GM18868 (cell line): ENCODE data around the gene KRT10.
"Not testable (repeated sequence)": the region's sequence is repeated elsewhere in the genome, so short reads cannot be mapped to it uniquely, and the experiment has no call there.

Source experiments
- ATAC-seq: cut with Tn5 transposase; IDR thresholded peaks from one replicate; pipeline ENCODE4 v1.9.1; 2021; ENCODE audit warnings: mild to moderate bottlenecking, moderate library complexity; ENCODE audit not compliant: unreplicated experiment

Gene KRT10

DNA sequence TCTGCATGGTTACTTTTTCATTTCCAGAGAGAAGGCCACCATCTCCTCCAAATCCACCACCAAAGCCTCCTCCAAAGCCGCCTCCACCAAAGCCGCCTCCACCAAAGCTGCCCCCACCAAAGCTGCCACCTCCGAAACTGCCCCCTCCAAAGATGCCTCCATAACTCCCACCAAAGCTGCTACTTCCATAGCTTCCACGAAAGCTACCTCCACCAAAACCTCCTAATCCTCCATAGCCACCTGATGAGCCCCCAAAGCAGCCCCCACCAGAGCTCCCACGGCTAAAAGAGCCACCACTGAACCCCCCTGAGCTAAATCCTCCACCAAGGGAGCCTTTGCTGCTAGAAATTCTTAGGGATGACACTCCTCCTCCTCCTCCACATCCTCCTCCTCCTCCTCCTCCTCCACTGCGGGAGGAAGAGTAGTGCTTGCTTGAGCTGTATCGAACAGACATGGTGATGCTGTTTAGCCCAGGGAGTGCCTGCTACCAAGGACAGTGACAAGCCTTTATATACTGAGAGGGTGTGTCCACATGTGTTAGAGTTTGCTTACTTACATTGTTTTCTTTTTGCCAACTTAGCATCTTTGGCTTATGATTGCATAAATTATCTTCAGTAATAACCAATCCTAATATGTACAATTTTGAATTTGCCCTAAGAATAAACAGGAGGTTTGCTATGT is at the start of gene KRT10:
TSS of gene KRT10 (minus strand) at position 483 of the 681 bp plus-strand sequence. CDS start at position 454, 29 bp downstream.
- no peak for ATAC-seq

DNA sequence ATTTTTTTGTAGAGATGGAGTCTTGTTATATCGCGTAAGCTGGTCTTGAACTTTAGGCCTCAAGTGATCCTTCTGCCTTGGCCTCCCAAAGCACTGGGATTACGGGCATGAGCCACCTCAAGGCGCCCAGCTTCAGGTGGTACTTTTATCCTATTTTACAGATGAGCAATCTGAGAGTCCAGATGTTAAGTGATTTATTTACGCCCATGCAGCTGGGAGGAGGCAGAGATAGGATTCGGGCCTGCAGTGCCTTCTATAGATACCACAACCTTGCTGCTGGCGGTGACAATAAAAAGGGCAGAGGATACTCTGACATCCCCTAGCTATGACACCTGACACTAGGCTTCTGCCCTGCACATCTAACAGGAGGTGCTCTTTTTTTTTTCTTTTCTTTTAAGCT is 48.9 kb upstream of the KRT10 start:
- ATAC-seq: no peak

GRCh38 chr17:40870136-40870535 is 47.7 kb upstream of the KRT10 start:
- no peak for ATAC-seq

DNA sequence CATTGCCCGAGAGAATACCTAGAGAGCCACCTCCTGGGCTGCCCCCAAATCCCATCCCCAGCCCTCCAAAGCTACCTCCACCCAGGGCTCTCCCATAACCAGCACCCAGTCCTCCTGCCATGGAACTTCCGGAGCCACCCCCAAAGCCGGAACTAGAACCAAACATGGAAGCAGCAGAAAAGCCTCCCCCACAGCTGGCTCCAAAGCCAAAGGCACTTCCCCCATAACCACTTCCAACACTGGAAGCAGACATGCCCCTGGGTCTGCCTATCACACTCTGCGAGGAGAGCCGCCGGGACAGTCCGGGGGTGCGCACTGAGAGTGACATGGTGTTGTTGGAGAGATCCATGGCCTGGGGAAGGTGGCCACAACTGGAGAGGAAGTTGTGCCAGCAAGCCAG is 44.4 kb upstream of the KRT10 start, which contains the start of gene KRT12:
TSS of gene KRT12 (minus strand) at position 386 of the 400 bp plus-strand sequence. CDS start at position 349, 37 bp downstream.
- no peak for ATAC-seq

DNA sequence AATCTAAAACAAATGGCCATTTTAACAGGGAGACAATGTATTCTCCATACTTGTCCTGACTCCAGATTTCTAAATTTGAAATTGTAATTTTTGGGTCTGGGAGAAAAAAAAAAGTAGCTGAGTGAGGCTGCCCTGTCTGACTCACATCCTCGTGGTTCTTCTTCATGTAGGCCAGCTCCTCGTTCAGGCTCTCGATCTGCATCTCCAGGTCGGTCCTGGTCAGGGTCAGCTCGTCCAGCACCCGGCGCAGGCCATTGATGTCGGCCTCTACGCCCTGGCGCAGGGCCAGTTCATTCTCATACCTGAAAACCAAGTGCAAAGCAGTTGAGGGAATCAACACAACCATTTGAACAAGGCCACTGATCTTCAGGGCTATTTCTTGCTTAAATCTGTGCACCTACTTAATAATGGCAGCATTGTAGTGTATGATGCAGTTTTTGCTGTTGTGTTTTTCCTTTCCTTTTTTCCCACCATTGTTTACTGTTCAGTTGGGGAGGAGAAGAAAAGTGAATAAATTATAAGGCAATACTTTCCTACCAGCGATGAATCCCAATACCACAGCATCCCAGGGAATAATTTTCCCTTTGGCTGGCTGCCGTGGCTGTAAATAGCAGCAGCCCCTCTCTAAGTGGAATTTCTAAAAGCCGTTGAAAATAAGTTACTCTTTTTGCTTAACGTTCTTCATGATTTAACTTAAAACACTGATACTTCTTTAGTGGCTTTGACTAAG is 42.4 kb upstream of the KRT10 start:
- no peak for ATAC-seq

DNA sequence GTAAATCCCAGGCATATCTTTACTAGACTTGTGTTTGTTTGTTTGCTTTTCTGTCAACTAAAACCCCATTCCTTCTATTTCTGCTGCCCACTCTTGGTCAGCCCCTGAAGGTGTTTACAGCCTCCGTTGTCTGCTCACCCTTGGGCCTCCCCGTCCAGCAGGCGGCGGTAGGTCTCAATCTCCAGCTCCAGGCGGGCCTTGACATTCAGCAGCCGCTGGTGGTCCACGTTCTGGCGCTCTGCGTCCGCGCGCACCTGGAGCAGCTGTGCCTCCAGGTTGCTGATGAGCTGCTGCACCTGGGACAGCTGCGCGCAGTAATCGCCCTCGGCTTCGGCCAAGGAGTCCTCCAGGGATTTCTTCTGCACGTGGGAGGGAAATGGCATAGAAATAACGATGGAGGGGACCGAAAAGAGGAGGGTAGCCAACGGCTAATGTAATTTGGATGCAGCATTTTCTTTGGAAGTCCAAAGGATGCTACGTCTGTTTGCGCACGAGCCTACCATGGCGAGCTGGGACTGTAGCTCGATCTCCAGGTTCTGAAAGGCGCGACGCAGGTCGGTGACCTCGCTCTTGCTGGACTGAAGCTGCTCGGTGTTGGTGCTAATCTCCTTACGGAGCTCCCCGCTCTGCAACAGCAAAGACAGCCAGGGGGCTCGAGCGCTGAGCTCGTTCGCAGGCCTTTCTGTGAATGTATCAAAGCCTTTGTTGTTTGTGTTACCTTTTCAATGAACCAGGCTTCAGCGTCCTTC is 40.7 kb upstream of the KRT10 start:
- ATAC-seq: no peak

- no peak for ATAC-seq
These were observed 37.1 kb upstream of the KRT10 start for GRCh38 chr17:40859536-40859935.

- not testable (repeated sequence) for ATAC-seq
These were observed 36.3 kb upstream of the KRT10 start for GRCh38 chr17:40858667-40859066.

DNA sequence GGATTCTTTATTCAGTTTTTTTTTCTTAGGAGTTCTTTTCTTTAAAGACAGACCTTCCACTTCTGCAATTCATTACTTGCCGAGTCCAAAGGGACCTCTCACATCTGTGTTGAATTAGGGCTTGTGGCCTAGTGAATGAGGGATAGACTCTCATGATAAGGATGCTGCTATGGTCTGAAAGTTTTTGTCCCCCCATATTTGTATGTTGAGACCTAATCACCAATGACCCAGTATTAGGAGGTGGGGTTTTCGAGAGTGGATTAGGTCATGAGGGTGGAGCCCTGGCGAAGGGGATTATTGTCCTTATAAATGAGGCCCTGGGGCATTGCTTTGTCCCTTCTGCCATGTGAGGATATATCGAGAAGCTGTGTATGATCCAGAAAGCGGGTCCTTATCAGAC is 35.1 kb upstream of the KRT10 start:
- ATAC-seq: no peak

DNA sequence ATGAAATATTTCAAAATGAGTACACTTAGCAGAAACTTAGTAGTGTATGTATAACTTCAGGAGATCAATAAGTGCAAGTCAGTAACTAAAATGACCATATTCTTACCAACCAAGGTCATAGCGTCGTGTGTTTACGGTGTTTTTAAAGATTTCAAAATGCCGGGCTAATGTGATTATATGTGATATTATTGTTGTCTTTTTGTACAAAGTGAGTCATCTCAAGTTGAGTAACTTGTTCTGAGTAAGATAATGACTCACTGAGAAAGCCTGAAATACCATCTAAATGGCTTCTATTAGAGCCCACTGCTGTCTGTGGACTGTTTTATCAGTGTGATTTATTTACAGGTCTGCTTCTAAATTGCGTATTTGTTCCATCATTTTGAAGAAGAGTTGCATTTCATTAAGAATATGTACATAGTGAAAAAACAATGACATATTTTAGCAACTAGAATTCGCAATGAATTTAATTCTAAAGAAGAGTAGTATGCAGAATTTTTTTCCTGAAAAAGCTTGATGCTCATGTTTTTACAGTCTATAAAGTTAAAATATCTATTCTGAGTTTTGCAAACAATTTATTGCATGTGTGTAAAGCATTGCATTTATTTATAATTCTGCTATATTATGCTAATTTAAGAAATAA is 31.9 kb upstream of the KRT10 start:
- no peak for ATAC-seq

DNA sequence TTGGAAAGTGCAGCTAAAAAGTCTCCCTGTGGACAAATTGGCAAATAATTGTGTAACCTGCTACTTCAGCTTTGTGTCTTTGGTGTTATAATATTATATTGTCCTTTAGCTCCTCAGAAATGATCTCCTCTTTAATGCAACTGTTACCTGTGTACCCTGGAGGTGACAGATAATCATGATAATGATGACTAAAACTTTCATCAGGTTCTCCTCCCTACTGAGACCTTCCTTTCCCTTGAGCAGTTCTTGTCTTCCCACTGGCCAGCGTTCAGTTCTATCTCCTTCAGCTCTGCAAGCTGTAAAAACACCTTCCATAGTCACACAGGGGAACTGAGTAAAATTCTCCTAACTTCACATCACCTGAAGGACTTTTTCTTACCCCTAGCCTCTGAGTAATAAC is 29.9 kb upstream of the KRT10 start:
- ATAC-seq: no peak

GRCh38 chr17:40850293-40850972 is 28.0 kb upstream of the KRT10 start:
- no peak for ATAC-seq

DNA sequence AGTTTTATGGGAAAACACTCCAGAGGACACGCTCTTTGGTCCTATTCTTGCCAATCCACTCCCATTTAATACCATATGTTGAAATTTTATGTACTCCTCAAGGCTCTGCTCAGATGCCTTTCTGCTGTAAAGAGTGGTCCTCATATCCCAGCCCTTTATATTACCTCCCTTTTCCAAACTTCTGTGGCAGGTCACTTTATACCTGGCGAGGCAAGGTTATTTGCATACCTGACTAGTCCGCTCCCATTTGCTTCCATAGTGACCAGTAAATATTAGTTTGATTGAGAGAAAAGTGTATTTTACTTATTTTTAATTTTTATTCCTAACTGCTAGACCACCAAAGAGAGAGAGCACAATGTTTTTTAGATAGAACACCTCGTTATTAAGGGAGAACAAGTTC is 27.3 kb upstream of the KRT10 start:
- ATAC-seq: no peak

- no peak for ATAC-seq
These were observed 26.3 kb upstream of the KRT10 start for GRCh38 chr17:40848583-40849235.

DNA sequence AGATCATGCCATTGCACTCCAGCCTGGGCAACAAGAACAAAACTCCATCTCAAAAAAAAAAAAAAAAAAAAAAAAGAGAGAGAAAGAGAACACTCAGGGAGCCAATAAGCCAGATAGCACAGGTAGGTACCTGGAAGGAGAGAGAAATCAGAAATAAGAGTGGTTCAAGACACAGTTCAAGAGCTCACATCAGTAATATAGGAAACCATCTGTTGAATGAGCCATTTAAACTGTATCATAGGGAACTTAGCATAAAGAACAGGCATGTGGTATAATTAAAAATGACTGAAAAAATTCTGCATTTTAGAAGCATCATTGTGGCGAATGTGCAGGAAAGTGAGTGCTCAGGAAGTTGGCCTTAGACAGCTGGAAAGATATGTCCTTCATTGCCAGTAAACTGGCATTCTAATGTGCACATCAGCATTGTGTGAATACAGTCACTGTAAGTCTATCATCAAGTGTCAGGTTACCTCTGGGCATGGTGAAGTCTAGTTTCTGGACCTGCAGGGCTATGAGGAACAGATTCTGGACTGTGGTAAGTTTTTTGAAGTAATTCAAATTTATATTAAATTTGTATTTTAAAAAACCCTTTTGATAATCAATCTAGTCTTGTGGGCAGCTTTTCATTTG is 24.2 kb upstream of the KRT10 start:
- no peak for ATAC-seq

DNA sequence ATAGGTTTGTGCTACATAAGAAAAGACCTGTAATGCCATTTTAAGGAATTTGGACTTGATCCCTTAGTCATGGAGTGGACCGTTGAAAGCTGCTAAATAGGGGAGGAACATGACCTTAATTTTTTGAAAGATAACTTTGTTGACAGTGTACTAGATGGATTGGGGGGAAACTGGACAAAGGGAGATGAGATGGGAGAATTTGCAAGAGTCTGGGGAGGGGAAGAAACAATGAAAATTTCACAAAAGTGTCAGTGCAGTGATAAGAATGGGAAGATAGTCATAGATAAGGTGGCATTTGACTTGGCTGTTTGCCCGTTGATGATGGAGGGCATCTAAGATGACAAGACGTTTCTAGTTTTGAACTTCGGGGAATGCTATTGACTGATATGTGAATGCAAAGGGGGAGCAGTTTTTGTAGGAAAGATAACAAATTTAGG is 22.3 kb upstream of the KRT10 start:
- no peak for ATAC-seq

- no peak for ATAC-seq
These were observed 20.8 kb upstream of the KRT10 start for GRCh38 chr17:40843242-40843641.

GRCh38 chr17:40841246-40841645 is 18.8 kb upstream of the KRT10 start:
- no peak for ATAC-seq

- no peak for ATAC-seq
These were observed 16.8 kb upstream of the KRT10 start for GRCh38 chr17:40839194-40839593.

GRCh38 chr17:40836020-40836419 is 13.6 kb upstream of the KRT10 start:
- no peak for ATAC-seq
